Measurements from ENCODE around the gene PCDHGB3.

DNA sequence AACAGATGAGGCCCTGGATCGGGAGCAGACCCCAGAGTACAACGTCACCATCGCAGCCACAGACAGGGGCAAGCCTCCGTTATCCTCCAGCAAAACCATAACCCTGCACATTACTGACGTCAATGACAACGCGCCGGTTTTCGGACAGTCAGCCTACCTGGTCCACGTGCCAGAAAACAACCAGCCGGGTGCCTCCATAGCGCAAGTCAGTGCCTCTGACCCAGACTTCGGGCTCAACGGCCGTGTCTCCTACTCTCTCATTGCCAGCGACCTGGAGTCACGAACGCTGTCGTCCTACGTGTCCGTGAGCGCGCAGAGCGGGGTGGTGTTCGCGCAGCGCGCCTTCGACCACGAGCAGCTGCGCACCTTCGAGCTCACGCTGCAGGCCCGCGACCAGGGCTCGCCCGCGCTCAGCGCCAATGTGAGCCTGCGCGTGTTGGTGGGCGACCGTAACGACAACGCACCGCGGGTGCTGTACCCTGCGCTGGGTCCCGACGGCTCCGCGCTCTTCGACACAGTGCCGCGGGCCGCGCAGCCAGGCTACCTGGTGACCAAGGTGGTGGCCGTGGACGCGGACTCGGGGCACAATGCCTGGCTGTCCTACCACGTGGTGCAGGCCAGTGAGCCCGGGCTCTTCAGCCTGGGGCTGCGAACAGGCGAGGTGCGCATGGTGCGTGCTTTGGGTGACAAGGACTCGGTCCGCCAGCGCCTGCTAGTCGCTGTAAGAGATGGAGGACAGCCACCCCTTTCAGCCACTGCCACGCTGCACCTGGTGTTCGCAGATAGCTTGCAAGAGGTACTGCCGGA lies 49.2 kb downstream of the PCDHGB3 start:
- no peak for TF ChIP-seq POLR2A (IDR thresholded peaks at IDR 0.05)
- TF ChIP-seq, protein P1, sequence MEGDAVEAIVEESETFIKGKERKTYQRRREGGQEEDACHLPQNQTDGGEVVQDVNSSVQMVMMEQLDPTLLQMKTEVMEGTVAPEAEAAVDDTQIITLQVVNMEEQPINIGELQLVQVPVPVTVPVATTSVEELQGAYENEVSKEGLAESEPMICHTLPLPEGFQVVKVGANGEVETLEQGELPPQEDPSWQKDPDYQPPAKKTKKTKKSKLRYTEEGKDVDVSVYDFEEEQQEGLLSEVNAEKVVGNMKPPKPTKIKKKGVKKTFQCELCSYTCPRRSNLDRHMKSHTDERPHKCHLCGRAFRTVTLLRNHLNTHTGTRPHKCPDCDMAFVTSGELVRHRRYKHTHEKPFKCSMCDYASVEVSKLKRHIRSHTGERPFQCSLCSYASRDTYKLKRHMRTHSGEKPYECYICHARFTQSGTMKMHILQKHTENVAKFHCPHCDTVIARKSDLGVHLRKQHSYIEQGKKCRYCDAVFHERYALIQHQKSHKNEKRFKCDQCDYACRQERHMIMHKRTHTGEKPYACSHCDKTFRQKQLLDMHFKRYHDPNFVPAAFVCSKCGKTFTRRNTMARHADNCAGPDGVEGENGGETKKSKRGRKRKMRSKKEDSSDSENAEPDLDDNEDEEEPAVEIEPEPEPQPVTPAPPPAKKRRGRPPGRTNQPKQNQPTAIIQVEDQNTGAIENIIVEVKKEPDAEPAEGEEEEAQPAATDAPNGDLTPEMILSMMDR (IDR thresholded peaks at IDR 0.05): no peak
